GM19324 (cell line): ENCODE data around the gene ACTRT2.

Source experiments
- ATAC-seq: cut with Tn5 transposase; IDR thresholded peaks from one replicate; pipeline ENCODE4 v1.9.1; 2021; ENCODE audit warnings: mild to moderate bottlenecking, moderate library complexity; ENCODE audit not compliant: unreplicated experiment, low FRiP score

ACTRT2 gene

GRCh38 chr1:2983319-2983705 lies 38.0 kb upstream of the ACTRT2 start:
- no peak for ATAC-seq

- ATAC-seq: no peak
Observed at GRCh38 chr1:2983706-2984398, 37.4 kb upstream of the ACTRT2 start.

GRCh38 chr1:2984399-2985061 lies 36.7 kb upstream of the ACTRT2 start:
- ATAC-seq: no peak

- ATAC-seq: no peak
Observed at GRCh38 chr1:2985067-2985561, 36.2 kb upstream of the ACTRT2 start.

- no peak for ATAC-seq
Observed at GRCh38 chr1:2985694-2986548, 35.3 kb upstream of the ACTRT2 start.

- ATAC-seq: no peak
Observed at GRCh38 chr1:2986549-2987305, 34.5 kb upstream of the ACTRT2 start.

- ATAC-seq: no peak
Observed at GRCh38 chr1:2987773-2988172, 33.5 kb upstream of the ACTRT2 start.

- ATAC-seq: no peak
Observed at GRCh38 chr1:2988256-2988655, 33.0 kb upstream of the ACTRT2 start.

GRCh38 chr1:2989185-2989584 lies 32.1 kb upstream of the ACTRT2 start:
- ATAC-seq: no peak

- no peak for ATAC-seq
Observed at GRCh38 chr1:2989976-2990375, 31.3 kb upstream of the ACTRT2 start.

- ATAC-seq: no peak
Observed at GRCh38 chr1:2990376-2991115, 30.7 kb upstream of the ACTRT2 start.

GRCh38 chr1:2991753-2992495 lies 29.3 kb upstream of the ACTRT2 start:
- no peak for ATAC-seq

- no peak for ATAC-seq
Observed at GRCh38 chr1:2998503-2999100, 22.7 kb upstream of the ACTRT2 start.

- ATAC-seq: no peak
Observed at GRCh38 chr1:2999138-2999537, 22.1 kb upstream of the ACTRT2 start.

- no peak for ATAC-seq
Observed at GRCh38 chr1:2999571-2999970, 21.7 kb upstream of the ACTRT2 start.

- no peak for ATAC-seq
Observed at GRCh38 chr1:3000214-3000613, 21.1 kb upstream of the ACTRT2 start.

GRCh38 chr1:3000671-3001470 lies 20.4 kb upstream of the ACTRT2 start:
- no peak for ATAC-seq
